Measurements from ENCODE around the gene ADARB2.
"Not testable (repeated sequence)": the region's sequence is repeated elsewhere in the genome, so short reads cannot be mapped to it uniquely, and the experiment has no call there.

Gene ADARB2

GRCh38 chr10:1228467-1228975, 508.8 kb downstream of the ADARB2 start:
- Histone ChIP-seq H3K4me2 (ENCODE audit: low read length) (no peak overlapping the region), H3F3A (ENCODE audit: control insufficient read depth, insufficient read depth) (no peaks in the 10 kb centered on the region), H3K36me3 (ENCODE audit: control insufficient read depth, low read length) (no peaks in the 10 kb centered on the region), H3K4me3 (ENCODE audit: low read length) (no peak overlapping the region), H3K4me1 (ENCODE audit: control insufficient read depth, low read length) (no peaks in the 10 kb centered on the region), H3K9me2 (replicated peaks; ENCODE audit: control insufficient read depth, low read length) (no peaks in the 10 kb centered on the region), H3K27me3 (ENCODE audit: control insufficient read depth, low read length) (no peaks in the 10 kb centered on the region), H3K27ac (ENCODE audit: low read depth, low read length) (no peak overlapping the region), H4K20me1 (ENCODE audit: control insufficient read depth, insufficient read depth, low read depth, low read length) (no peaks in the 10 kb centered on the region), H3K79me2 (ENCODE audit: control insufficient read depth, low read length) (no peaks in the 10 kb centered on the region), H3K9me3 (ENCODE audit: control insufficient read depth, insufficient read depth, low read length) (no peaks in the 10 kb centered on the region)
- TF ChIP-seq CTCF (IDR thresholded peaks at IDR 0.05; ENCODE audit: low read depth, low read length, poor library complexity, severe bottlenecking) (no peak), EZH2phosphoT487 (IDR thresholded peaks at IDR 0.05; ENCODE audit: borderline replicate concordance, low read length) (no peak)

GRCh38 chr10:1227510-1228402, 509.6 kb downstream of the ADARB2 start:
- H3K36me3 ChIP-seq (ENCODE audit: control insufficient read depth, low read length): no peaks in the 10 kb centered on the region
- no peaks in the 10 kb centered on the region for H3K27me3 ChIP-seq (ENCODE audit: control insufficient read depth, low read length)
- no peaks in the 10 kb centered on the region for H3K4me1 ChIP-seq (ENCODE audit: control insufficient read depth, low read length)
- no peak overlapping the region for H3K27ac ChIP-seq (ENCODE audit: low read depth, low read length)
- H3K79me2 ChIP-seq (ENCODE audit: control insufficient read depth, low read length): no peaks in the 10 kb centered on the region
- TF ChIP-seq CTCF (IDR thresholded peaks at IDR 0.05; ENCODE audit: low read depth, low read length, poor library complexity, severe bottlenecking) (no peak), EZH2phosphoT487 (IDR thresholded peaks at IDR 0.05; ENCODE audit: borderline replicate concordance, low read length) (no peak)
- no peaks in the 10 kb centered on the region for H3F3A ChIP-seq (ENCODE audit: control insufficient read depth, insufficient read depth)
- no peaks in the 10 kb centered on the region for H3K9me2 ChIP-seq (replicated peaks; ENCODE audit: control insufficient read depth, low read length)
- H3K9me3 ChIP-seq (ENCODE audit: control insufficient read depth, insufficient read depth, low read length): no peaks in the 10 kb centered on the region
- no peak overlapping the region for H3K4me2 ChIP-seq (ENCODE audit: low read length)
- no peak overlapping the region for H3K4me3 ChIP-seq (ENCODE audit: low read length)
- no peaks in the 10 kb centered on the region for H4K20me1 ChIP-seq (ENCODE audit: control insufficient read depth, insufficient read depth, low read depth, low read length)

- not testable (repeated sequence) for H3K79me2 ChIP-seq (ENCODE audit: control insufficient read depth, low read length); H3K4me3 ChIP-seq (ENCODE audit: low read length); H3K9me2 ChIP-seq (replicated peaks; ENCODE audit: control insufficient read depth, low read length)
Observed at GRCh38 chr10:1226907-1227306, 510.4 kb downstream of the ADARB2 start.

GRCh38 chr10:1219874-1220273, 517.5 kb downstream of the ADARB2 start:
- H3K27me3 ChIP-seq (ENCODE audit: control insufficient read depth, low read length); H3K9me3 ChIP-seq (ENCODE audit: control insufficient read depth, insufficient read depth, low read length); H3K36me3 ChIP-seq (ENCODE audit: control insufficient read depth, low read length); H4K20me1 ChIP-seq (ENCODE audit: control insufficient read depth, insufficient read depth, low read depth, low read length); H3K4me1 ChIP-seq (ENCODE audit: control insufficient read depth, low read length); H3K4me2 ChIP-seq (ENCODE audit: low read length); H3K9me2 ChIP-seq (replicated peaks; ENCODE audit: control insufficient read depth, low read length); H3F3A ChIP-seq (ENCODE audit: control insufficient read depth, insufficient read depth); H3K4me3 ChIP-seq (ENCODE audit: low read length); H3K27ac ChIP-seq (ENCODE audit: low read depth, low read length); H3K79me2 ChIP-seq (ENCODE audit: control insufficient read depth, low read length): not testable (repeated sequence)

More at GRCh38 chr10:1226907-1227306, 510.4 kb downstream of the ADARB2 start:
- not testable (repeated sequence) for H3K4me1 ChIP-seq (ENCODE audit: control insufficient read depth, low read length); H3K9me3 ChIP-seq (ENCODE audit: control insufficient read depth, insufficient read depth, low read length); H4K20me1 ChIP-seq (ENCODE audit: control insufficient read depth, insufficient read depth, low read depth, low read length); H3K4me2 ChIP-seq (ENCODE audit: low read length); H3K27ac ChIP-seq (ENCODE audit: low read depth, low read length); H3K27me3 ChIP-seq (ENCODE audit: control insufficient read depth, low read length); H3F3A ChIP-seq (ENCODE audit: control insufficient read depth, insufficient read depth); H3K36me3 ChIP-seq (ENCODE audit: control insufficient read depth, low read length)

Measured in DOHH2 (cell line).